ENCODE results near the gene SLC22A5.

Gene SLC22A5

GRCh38 chr5:132416306-132417009 lies 46.9 kb downstream of the SLC22A5 start:
- TF ChIP-seq CTCF (IDR thresholded peaks at IDR 0.05), result no peak
- Histone ChIP-seq H3K4me1 (peaks cover 0 to 98% (median 62%) of the 10 kb centered on the region in 4 donors), H3K27ac (peak overlapping the region in 1 of 2 donors; percentile 72), H3K4me3 (no peak overlapping the region), H3K9me3 (no peaks in the 10 kb centered on the region), H3K36me3 (peaks cover 0 to 8% (median 0%) of the 10 kb centered on the region in 3 donors), H3K27me3 (no peaks in the 10 kb centered on the region)
- intact Hi-C loops (cut with DNase I; ENCODE audit: low total_unique reads), result loop anchor here (10.0 kb wide), 1 partner anchor 78 kb away; the partner anchor contains the start of gene IRF1
- no peak for DNase-seq

GRCh38 chr5:132417010-132417439 lies 47.5 kb downstream of the SLC22A5 start:
- H3K36me3 ChIP-seq, result peaks cover 0 to 8% (median 0%) of the 10 kb centered on the region in 3 donors
- H3K9me3 ChIP-seq, result no peaks in the 10 kb centered on the region
- intact Hi-C loops (cut with DNase I; ENCODE audit: low total_unique reads), result loop anchor here (10.0 kb wide), 1 partner anchor 78 kb away; the partner anchor contains the start of gene IRF1
- H3K4me1 ChIP-seq, result peaks cover 0 to 98% (median 64%) of the 10 kb centered on the region in 4 donors
- TF ChIP-seq CTCF (IDR thresholded peaks at IDR 0.05), result no peak
- DNase-seq, result peak in 1 of 2 donors; percentile 54
- H3K27me3 ChIP-seq, result no peaks in the 10 kb centered on the region
- peak overlapping the region; percentile 34 to 72 for H3K27ac ChIP-seq
- H3K4me3 ChIP-seq, result no peak overlapping the region

DNA sequence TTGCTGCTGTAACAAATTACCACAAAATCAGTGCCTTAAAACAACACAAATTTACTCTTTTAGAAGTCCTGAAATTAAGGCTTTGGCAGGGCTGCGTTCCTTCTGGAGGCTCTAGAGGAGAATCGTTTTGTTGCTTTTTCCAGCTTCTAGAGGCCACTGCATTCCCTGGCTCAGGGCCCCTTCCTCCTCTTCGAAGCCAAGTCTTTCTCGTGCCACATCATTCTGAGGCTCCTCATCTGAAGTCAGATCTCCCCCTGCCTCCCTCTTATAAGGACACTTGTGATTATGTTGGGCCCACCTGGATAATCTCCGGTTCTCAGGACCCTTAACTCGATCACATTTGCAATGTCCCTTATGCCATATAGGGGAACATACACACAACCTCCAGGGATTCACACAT lies 48.0 kb downstream of the SLC22A5 start:
- DNase-seq, result no peak
- H3K9me3 ChIP-seq, result no peaks in the 10 kb centered on the region
- no peaks in the 10 kb centered on the region for H3K27me3 ChIP-seq
- H3K36me3 ChIP-seq, result peaks cover 0 to 8% (median 0%) of the 10 kb centered on the region in 3 donors
- intact Hi-C loops (cut with DNase I; ENCODE audit: low total_unique reads), result loop anchor here (10.0 kb wide), 1 partner anchor 77 kb away; the partner anchor contains the start of gene IRF1
- peaks cover 0 to 98% (median 65%) of the 10 kb centered on the region in 4 donors for H3K4me1 ChIP-seq
- H3K27ac ChIP-seq, result peak overlapping the region; percentile 34 to 72
- TF ChIP-seq CTCF (IDR thresholded peaks at IDR 0.05), result no peak
- no peak overlapping the region for H3K4me3 ChIP-seq

- peak overlapping the region; percentile 34 to 72 for H3K27ac ChIP-seq
- no peak for TF ChIP-seq CTCF (IDR thresholded peaks at IDR 0.05)
- no peaks in the 10 kb centered on the region for H3K9me3 ChIP-seq
- DNase-seq, result no peak
- peaks cover 0 to 98% (median 70%) of the 10 kb centered on the region in 4 donors for H3K4me1 ChIP-seq
- peaks cover 0 to 12% (median 3%) of the 10 kb centered on the region in 3 donors for H3K36me3 ChIP-seq
- intact Hi-C loops (cut with DNase I; ENCODE audit: low total_unique reads), result loop anchor here (10.0 kb wide), 1 partner anchor 77 kb away; the partner anchor contains the start of gene IRF1
- no peaks in the 10 kb centered on the region for H3K27me3 ChIP-seq
- H3K4me3 ChIP-seq, result no peak overlapping the region
Measured at GRCh38 chr5:132417889-132418485, 48.5 kb downstream of the SLC22A5 start.

- Histone ChIP-seq H3K4me1 (peaks cover 0 to 98% (median 76%) of the 10 kb centered on the region in 4 donors), H3K9me3 (no peaks in the 10 kb centered on the region), H3K27me3 (no peaks in the 10 kb centered on the region), H3K4me3 (no peak overlapping the region), H3K36me3 (peaks cover 0 to 16% (median 3%) of the 10 kb centered on the region in 3 donors), H3K27ac (peak overlapping the region; percentile 72 to 73)
- intact Hi-C loops (cut with DNase I; ENCODE audit: low total_unique reads), result loop anchor here (10.0 kb wide), 1 partner anchor 76 kb away; the partner anchor contains the start of gene IRF1
- DNase-seq, result no peak
- TF ChIP-seq CTCF (IDR thresholded peaks at IDR 0.05), result no peak
Measured at GRCh38 chr5:132418881-132419280, 49.4 kb downstream of the SLC22A5 start.

Measured in tibial artery (tissue), 4 donors.